GM21360 (cell line): ENCODE data around the gene RHEX.
"Not testable (repeated sequence)": the region's sequence is repeated elsewhere in the genome, so short reads cannot be mapped to it uniquely, and the experiment has no call there.

Experiments
- ATAC-seq: cut with Tn5 transposase; IDR thresholded peaks from one replicate; pipeline ENCODE4 v1.9.1; 2021; ENCODE audit warnings: mild to moderate bottlenecking, moderate library complexity; ENCODE audit not compliant: unreplicated experiment

Gene RHEX

GRCh38 chr1:206029484-206029883 lies 23.5 kb upstream of the RHEX start:
- ATAC-seq, result no peak

- no peak for ATAC-seq
These were observed 22.8 kb upstream of the RHEX start for GRCh38 chr1:206030191-206030590.

GRCh38 chr1:206030714-206031113 lies 22.3 kb upstream of the RHEX start:
- no peak for ATAC-seq

- no peak for ATAC-seq
These were observed 20.4 kb upstream of the RHEX start for GRCh38 chr1:206032380-206033140.

GRCh38 chr1:206035027-206035426 lies 17.9 kb upstream of the RHEX start:
- ATAC-seq, result no peak

GRCh38 chr1:206036663-206037455 lies 16.1 kb upstream of the RHEX start:
- ATAC-seq, result no peak

- no peak for ATAC-seq
These were observed 15.4 kb upstream of the RHEX start for GRCh38 chr1:206037581-206037980.

- no peak for ATAC-seq
These were observed 13.7 kb upstream of the RHEX start for GRCh38 chr1:206039046-206039973.

GRCh38 chr1:206040328-206040727 lies 12.6 kb upstream of the RHEX start:
- ATAC-seq, result no peak

GRCh38 chr1:206041640-206042039 lies 11.3 kb upstream of the RHEX start:
- no peak for ATAC-seq

- ATAC-seq, result no peak
These were observed 5.7 kb upstream of the RHEX start for GRCh38 chr1:206047271-206047670.

GRCh38 chr1:206048582-206048981 lies 4.4 kb upstream of the RHEX start:
- no peak for ATAC-seq

GRCh38 chr1:206049293-206049692 lies 3.7 kb upstream of the RHEX start:
- ATAC-seq, result peak; percentile 48

GRCh38 chr1:206049919-206050600 lies 2.9 kb upstream of the RHEX start:
- no peak for ATAC-seq

- peak; percentile 79 for ATAC-seq
These were observed 2.2 kb upstream of the RHEX start for GRCh38 chr1:206050655-206051235.

- ATAC-seq, result not testable (repeated sequence)
These were observed 625 bp upstream of the RHEX start for GRCh38 chr1:206052231-206052865.

GRCh38 chr1:206053616-206054015 lies 643 bp downstream of the RHEX start:
- not testable (repeated sequence) for ATAC-seq

- not testable (repeated sequence) for ATAC-seq
These were observed 2.2 kb downstream of the RHEX start for GRCh38 chr1:206055069-206055625.

- ATAC-seq, result not testable (repeated sequence)
These were observed 2.8 kb downstream of the RHEX start for GRCh38 chr1:206055639-206056323.
